SKM-1 treated with dmso at 0.1 percent for 144 hours (cell line): ENCODE results near the gene UGT1A4.

ENCODE experiments used
- DNase-seq: peaks from one replicate; lab custom pipeline; 2025; ENCODE audit not compliant: unreplicated experiment; lab: John Stamatoyannopoulos, UW

Gene UGT1A4

GRCh38 chr2:233807966-233808935 is 89.7 kb downstream of the UGT1A4 start:
- no peak for DNase-seq

GRCh38 chr2:233810385-233810784 is 91.8 kb downstream of the UGT1A4 start:
- no peak for DNase-seq

GRCh38 chr2:233811087-233811486 is 92.6 kb downstream of the UGT1A4 start:
- DNase-seq = no peak

- DNase-seq = no peak
Observed at GRCh38 chr2:233811732-233812131, 93.2 kb downstream of the UGT1A4 start.

GRCh38 chr2:233813236-233814055 is 94.9 kb downstream of the UGT1A4 start:
- DNase-seq = no peak

GRCh38 chr2:233814056-233814835 is 95.7 kb downstream of the UGT1A4 start:
- DNase-seq = no peak

- no peak for DNase-seq
Observed at GRCh38 chr2:233815861-233816260, 97.3 kb downstream of the UGT1A4 start.

- DNase-seq = no peak
Observed at GRCh38 chr2:233816334-233816733, 97.8 kb downstream of the UGT1A4 start.

- no peak for DNase-seq
Observed at GRCh38 chr2:233816771-233817170, 98.2 kb downstream of the UGT1A4 start.

- no peak for DNase-seq
Observed at GRCh38 chr2:233817361-233817911, 98.9 kb downstream of the UGT1A4 start.

GRCh38 chr2:233817995-233818638 is 99.6 kb downstream of the UGT1A4 start:
- no peak for DNase-seq

- no peak for DNase-seq
Observed at GRCh38 chr2:233818639-233819621, 100.4 kb downstream of the UGT1A4 start.

- no peak for DNase-seq
Observed at GRCh38 chr2:233819884-233820773, 101.6 kb downstream of the UGT1A4 start.

GRCh38 chr2:233820774-233821105 is 102.2 kb downstream of the UGT1A4 start:
- DNase-seq = no peak

- DNase-seq = no peak
Observed at GRCh38 chr2:233821196-233821595, 102.7 kb downstream of the UGT1A4 start.

- no peak for DNase-seq
Observed at GRCh38 chr2:233821709-233822100, 103.2 kb downstream of the UGT1A4 start.

- no peak for DNase-seq
Observed at GRCh38 chr2:233822101-233822771, 103.7 kb downstream of the UGT1A4 start.
